ENCODE data around the gene ITPR1. TPM values are rescaled to one million over a fixed set of nuclear protein-coding genes. Genes with fewer than 3 reads are reported as not detected.

ITPR1 gene
- polyA plus RNA-seq, 1 of the 3 experiments (the other 2 are of a cell fraction): 5.9 TPM

- H3K4me2 ChIP-seq: no peak overlapping the region; the same call in 1 of the 2 replicates
- POLR2A ChIA-PET: interaction anchor here (0.9 to 1.7 kb wide), 2 partner anchors 9 to 66 kb away, joined by 4 read pairs; no protein-coding TSS in a partner anchor
Observed at GRCh38 chr3:4533489-4534443, 40.6 kb downstream of the ITPR1 start.

GRCh38 chr3:4534906-4535305, 41.8 kb downstream of the ITPR1 start:
- Histone ChIP-seq H3K36me3 (replicated peaks in 1 of 2; ENCODE audit: control insufficient read depth in 1 of 2, insufficient read depth in 2 of 2, low read length in 1 of 2) (no peaks in the 10 kb centered on the region), H2AFZ (ENCODE audit: low read depth) (no peak overlapping the region), H3K4me1 (ENCODE audit: control insufficient read depth in 1 of 2, insufficient read depth in 2 of 2, low read depth in 1 of 2, low read length in 1 of 2) (peaks cover 0 to 35% of the 10 kb centered on the region in 2 experiments; a peak in 2 of 4 replicates), H3K9ac (no peak overlapping the region), H3K27me3 (ENCODE audit: insufficient read depth) (no peaks in the 10 kb centered on the region), H3K9me2 (no peaks in the 10 kb centered on the region), H3K27ac (ENCODE audit: low read depth in 2 of 2, low read length in 1 of 2) (no peak overlapping the region), H3K4me2 (no peak overlapping the region), H4K20me1 (ENCODE audit: insufficient read depth) (no peaks in the 10 kb centered on the region), H3K9me3 (no peaks in the 10 kb centered on the region), H3K4me3 (ENCODE audit: low read depth in 2 of 2, low read length in 1 of 2) (no peak overlapping the region), H3K79me2 (ENCODE audit: insufficient read depth) (no peaks in the 10 kb centered on the region), H3F3A (replicated peaks; ENCODE audit: insufficient read depth) (no peaks in the 10 kb centered on the region)
- TF ChIP-seq REST (IDR thresholded peaks at IDR 0.05; ENCODE audit: low read depth, low read length) (no peak), IRF3 (IDR thresholded peaks at IDR 0.05; ENCODE audit: low read depth, low read length) (no peak), GATA2 (CRISPR knock-in tag; IDR thresholded peaks at IDR 0.05) (no peak), EP300 (IDR thresholded peaks at IDR 0.05; ENCODE audit: borderline replicate concordance in 1 of 2, low read depth in 1 of 2, low read length in 1 of 2) (no peak)
- CTCF ChIA-PET: interaction anchor here (0.6 to 3.1 kb wide), 9 partner anchors 9 to 99 kb away, joined by 3 to 14 read pairs (median 4); no protein-coding TSS in a partner anchor
- no peak for DNase-seq
- 87% methylated on average over 5 of the region's 5 CpGs for WGBS (ENCODE audit: low lambda C conversion rate)
- POLR2A ChIA-PET: interaction anchor here (0.6 kb wide), 1 partner anchor 41 kb away, joined by 3 read pairs; no protein-coding TSS in a partner anchor

More at GRCh38 chr3:4533489-4534443, 40.6 kb downstream of the ITPR1 start:
- Histone ChIP-seq H3K4me1 (ENCODE audit: control insufficient read depth in 1 of 2, insufficient read depth in 2 of 2, low read depth in 1 of 2, low read length in 1 of 2) (peaks cover 0 to 38% of the 10 kb centered on the region in 2 experiments; a peak in 2 of 4 replicates), H3K27me3 (ENCODE audit: insufficient read depth) (no peaks in the 10 kb centered on the region), H3K9me3 (no peaks in the 10 kb centered on the region), H4K20me1 (ENCODE audit: insufficient read depth) (no peaks in the 10 kb centered on the region), H2AFZ (ENCODE audit: low read depth) (no peak overlapping the region), H3F3A (replicated peaks; ENCODE audit: insufficient read depth) (no peaks in the 10 kb centered on the region), H3K9me2 (no peaks in the 10 kb centered on the region), H3K79me2 (ENCODE audit: insufficient read depth) (no peaks in the 10 kb centered on the region), H3K27ac (ENCODE audit: low read depth in 2 of 2, low read length in 1 of 2) (peak overlapping the region in 1 of 2 experiments; percentile 71; a peak in 1 of 4 replicates), H3K4me3 (ENCODE audit: low read depth in 2 of 2, low read length in 1 of 2) (no peak overlapping the region), H3K9ac (no peak overlapping the region), H3K36me3 (replicated peaks in 1 of 2; ENCODE audit: control insufficient read depth in 1 of 2, insufficient read depth in 2 of 2, low read length in 1 of 2) (no peaks in the 10 kb centered on the region)
- no peak for DNase-seq
- 65% methylated on average over 14 of the region's 14 CpGs for WGBS (ENCODE audit: low lambda C conversion rate)
- CTCF ChIA-PET: interaction anchor here (0.7 to 3.1 kb wide), 12 partner anchors 8 to 183 kb away, joined by 3 to 14 read pairs (median 4); no protein-coding TSS in a partner anchor
- TF ChIP-seq PBX3 (IDR thresholded peaks at IDR 0.05) (0 out of 2 replicates have a peak, but pooled peaks have one; percentile 22), FOXJ3 (CRISPR knock-in tag; IDR thresholded peaks at IDR 0.05) (no peak)

Measured in SK-N-SH (cell line).